ENCODE data around the gene COG5.
"Not testable (repeated sequence)": the region's sequence is repeated elsewhere in the genome, so short reads cannot be mapped to it uniquely, and the experiment has no call there.

The COG5 gene

DNA sequence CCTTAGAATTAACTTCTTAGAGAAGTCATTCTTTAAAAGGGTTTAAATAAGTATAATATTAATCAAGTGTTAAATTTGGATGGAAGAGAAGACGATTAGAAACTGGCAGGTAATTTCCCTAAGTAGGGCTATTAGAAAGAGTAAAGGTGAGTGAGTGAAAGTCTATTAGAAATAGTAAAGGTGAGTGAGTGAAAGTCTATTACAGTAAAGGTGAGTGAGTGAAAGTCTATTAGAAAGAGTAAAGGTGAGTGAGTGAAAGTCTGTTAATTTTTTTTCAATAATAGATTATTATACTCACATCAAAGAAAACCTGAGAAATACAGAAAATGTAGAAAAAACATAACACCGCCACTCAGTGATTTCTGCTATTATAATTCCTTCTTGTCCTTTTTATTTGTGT, 405.7 kb downstream of the COG5 start:
- no peak for DNase-seq (ENCODE audit: low read depth in 2 of 2)

DNA sequence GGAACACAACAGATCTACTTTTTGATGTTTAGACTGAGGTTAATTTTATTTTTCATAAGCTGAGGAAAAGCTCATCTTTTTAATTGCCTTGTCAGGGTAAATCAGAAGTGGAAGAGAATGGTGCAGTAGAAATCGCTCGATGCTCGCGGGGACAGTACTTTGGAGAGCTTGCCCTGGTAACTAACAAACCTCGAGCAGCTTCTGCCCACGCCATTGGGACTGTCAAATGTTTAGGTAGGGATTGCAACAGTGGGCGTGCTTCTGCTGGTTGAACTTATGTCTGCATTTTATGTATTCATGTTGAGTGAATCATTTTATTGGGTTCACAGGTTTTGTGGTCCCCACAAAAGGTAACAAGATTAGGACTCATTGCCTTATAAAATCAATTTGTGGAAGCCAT, 406.6 kb downstream of the COG5 start:
- DNase-seq (ENCODE audit: low read depth in 2 of 2), result no peak

DNA sequence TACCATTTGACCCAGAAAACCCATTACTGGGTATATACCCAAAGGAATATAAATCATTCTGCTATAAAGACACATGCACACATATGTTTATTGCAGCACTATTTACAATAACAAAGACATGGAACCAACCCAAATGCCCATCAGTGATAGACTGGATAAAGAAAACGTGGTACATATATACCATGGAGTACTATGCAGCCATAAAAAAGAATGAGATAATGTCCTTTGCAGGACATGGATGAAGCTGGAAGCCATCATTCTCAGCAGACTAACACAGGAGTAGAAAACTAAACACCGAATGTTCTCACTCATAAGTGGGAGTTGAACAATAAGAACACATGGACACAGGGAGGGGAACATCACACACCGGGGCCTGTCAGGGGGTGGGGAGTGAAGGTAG, 408.0 kb downstream of the COG5 start:
- not testable (repeated sequence) for DNase-seq (ENCODE audit: low read depth in 2 of 2)

DNA sequence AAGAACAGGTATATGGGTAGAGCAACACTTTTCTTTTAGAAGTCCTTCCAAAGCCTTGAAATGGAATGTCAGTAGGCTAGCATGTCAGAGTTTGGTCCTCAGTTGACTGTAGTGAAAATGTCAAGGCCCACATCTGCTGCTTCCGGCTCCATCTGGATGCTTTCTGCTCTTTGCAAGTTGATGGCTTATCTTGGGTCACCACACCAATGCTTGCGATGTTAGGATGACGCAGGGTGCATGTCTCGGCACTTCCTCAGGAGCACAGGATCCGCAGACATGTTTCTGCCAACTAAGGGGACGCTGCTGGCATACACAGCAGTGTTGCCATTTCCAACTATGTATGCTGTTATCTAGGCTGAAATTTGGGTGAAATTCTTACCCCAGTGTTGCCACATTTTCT, 408.9 kb downstream of the COG5 start:
- DNase-seq (ENCODE audit: low read depth in 2 of 2), result no peak

DNA sequence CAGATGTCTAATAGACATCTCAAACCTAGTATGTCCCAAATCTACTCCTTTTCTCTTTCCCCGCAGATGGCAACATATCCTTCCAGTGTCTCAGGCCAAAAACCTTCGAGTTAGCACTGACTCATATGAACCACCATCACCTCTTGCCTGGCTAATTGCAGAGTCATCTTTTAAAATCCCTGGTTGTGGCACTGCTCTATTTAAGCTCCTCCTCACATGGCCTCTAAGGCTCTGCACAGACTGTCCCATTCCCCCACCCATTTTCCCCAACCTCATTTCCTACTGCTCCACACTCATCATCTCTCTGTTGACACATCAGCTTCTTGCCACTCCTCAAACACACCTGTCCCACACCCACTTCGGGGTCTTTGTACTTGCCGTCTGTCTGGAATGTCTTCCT, 411.7 kb downstream of the COG5 start:
- no peak for DNase-seq (ENCODE audit: low read depth in 2 of 2)
